GM19239 (cell line): ENCODE measurements around the gene ATXN1L.
"Not testable (repeated sequence)": the region's sequence is repeated elsewhere in the genome, so short reads cannot be mapped to it uniquely, and the experiment has no call there.

Experiments
- DNase-seq: peaks from one replicate; pipeline ENCODE4 v3.0.0; 2011; ENCODE audit warnings: low spot score; ENCODE audit not compliant: insufficient read length
- FAIRE-seq: peaks from 2 replicates; lab custom pipeline; 2011; peaks lifted over from hg19 to GRCh38; lab: Jason Lieb, UNC

ATXN1L gene

DNA sequence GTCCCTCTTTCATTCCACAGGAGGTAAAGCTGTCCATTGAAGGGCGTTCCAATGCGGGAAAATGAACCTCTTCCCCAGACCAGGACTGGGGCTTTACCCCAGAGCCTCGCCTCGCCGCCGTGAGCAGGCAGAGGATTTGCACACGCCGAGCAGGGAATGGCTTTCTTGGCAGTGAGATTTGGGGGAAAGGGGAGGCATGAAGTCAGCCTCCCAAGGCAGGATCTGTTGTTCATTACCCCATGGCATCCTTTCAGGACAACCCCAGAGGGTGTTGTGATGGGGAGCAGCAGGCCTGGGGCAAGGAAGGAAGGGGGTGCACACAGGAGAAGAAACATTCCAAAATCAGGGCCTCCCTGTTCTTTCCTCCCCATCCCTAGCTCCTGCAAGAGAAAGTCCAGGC, 6.0 kb downstream of the ATXN1L start:
- DNase-seq = no peak
- FAIRE-seq = no peak

DNA sequence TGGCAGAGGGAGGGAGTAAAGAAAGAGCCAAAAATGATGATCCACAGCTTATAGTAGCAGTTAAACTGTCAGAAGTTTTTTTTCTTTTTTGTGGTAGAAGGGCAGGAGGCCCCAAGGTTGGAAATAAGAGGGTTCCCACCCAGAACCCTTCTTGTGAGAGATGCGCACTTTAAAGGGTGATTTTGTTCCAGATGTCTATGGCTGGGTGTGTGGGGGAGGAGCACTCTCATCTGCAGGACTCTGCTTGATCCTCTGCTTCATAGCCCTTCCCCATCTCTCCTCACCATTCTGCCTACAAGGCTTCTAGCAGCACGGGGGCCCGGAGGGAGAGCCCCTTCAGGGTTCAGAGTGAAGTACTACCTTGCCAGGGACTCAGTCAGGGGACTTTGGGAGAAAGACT, 6.4 kb downstream of the ATXN1L start:
- DNase-seq (no peak), FAIRE-seq (no peak)

DNA sequence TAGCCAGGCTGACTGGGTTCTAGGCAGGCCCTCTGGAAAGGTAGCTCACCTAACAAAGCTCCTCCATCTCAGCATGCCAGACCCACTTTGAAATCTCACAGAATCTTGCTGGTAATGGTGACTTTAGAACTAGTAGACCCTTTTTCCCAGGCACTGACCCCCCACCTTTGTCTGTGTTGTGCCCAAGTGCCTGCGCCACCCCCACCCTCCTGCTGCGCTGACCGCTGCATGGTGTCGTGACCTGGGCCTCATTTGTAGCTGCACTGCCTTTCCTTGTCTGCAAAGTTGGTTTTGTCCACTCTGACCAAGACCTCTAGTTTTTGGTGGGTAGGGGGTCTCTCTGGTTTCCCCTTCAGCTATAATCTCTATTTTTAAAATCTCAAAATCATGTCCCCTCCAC, 6.8 kb downstream of the ATXN1L start:
- no peak for DNase-seq
- no peak for FAIRE-seq

DNA sequence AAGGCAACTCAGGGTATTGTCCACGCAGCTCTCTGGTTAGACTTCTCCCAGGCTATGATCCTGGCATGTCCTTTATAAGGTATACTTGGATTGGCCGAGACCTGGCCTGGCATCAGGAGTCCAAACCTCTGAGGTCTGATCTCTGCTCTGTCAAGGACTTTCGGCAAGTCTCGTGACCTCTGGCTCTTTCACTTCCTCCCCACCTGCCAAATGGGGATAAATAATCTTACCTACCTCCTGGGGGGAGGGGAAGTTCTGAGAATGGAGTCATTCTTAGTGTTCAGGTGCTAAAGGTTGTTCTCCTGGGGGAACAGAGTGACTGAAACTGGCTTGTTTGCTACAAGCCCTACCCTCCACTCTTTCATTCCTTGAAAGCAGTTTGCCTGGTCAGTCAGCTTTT, 7.6 kb downstream of the ATXN1L start:
- peak; percentile 85 for FAIRE-seq

DNA sequence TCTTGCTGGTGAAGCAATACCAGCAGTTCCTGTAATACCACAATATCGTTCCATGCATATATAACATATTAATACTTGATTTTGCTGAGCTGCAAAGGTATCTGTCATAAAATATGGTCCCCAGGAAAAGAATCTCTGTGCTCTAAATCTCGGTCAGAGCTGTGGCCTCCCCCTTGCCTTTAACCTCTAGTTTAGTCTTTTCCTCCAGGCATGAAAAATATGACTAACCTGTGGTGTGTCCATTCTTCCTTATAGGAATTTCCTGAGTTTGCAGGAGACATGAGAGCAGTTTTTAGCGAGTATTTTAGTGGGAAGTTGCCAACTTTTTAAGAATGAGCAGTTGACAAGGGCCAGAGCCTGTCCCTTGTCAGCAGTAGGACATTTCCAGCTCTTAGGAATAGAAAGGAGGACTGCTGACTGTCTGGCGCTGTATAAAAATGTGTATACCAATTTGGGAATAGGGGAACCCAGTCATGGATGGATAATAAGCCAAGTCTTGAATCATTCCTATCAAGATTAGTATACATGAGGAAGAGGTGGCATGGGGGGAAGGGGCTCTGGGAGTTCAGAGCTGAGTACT, 8.7 kb downstream of the ATXN1L start:
- DNase-seq (no peak), FAIRE-seq (no peak)

More for the DNA sequence above, 7.6 kb downstream of the ATXN1L start:
- DNase-seq = peak; percentile 80

DNA sequence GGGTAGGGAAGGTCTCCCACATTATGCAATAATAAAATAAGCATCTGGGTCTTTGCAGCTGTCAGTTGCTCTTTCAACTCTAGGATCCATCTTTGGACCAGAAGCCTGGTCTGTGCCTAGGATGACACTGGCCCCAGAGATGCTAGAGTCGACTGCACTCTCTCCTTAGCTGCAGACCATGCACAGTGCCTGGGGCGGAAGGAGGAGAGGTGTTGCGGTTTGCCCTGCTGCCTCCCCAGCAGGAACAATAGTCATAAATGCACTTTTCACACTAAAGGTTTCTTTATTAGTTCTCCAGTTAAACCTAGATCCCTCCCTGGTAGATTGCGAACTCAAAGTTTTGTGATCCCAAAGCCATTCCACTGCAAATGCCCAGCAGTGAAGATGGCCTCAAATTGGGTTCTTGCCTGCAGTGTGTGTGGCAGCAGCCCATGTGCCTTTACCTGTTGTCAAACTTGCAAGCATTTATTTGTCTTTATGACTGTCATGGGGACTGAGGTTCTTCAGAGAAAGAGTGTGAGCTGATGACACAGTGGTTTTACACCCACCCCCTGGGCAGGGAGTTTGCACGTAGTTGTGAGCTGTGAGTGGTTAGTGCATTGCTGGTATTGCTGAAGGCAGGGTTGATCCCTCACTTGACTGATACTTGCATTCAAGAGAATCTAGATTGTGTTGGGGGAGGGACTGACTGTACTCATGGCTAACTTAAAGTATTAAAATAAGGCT, 10.3 kb downstream of the ATXN1L start:
- DNase-seq = no peak

DNA sequence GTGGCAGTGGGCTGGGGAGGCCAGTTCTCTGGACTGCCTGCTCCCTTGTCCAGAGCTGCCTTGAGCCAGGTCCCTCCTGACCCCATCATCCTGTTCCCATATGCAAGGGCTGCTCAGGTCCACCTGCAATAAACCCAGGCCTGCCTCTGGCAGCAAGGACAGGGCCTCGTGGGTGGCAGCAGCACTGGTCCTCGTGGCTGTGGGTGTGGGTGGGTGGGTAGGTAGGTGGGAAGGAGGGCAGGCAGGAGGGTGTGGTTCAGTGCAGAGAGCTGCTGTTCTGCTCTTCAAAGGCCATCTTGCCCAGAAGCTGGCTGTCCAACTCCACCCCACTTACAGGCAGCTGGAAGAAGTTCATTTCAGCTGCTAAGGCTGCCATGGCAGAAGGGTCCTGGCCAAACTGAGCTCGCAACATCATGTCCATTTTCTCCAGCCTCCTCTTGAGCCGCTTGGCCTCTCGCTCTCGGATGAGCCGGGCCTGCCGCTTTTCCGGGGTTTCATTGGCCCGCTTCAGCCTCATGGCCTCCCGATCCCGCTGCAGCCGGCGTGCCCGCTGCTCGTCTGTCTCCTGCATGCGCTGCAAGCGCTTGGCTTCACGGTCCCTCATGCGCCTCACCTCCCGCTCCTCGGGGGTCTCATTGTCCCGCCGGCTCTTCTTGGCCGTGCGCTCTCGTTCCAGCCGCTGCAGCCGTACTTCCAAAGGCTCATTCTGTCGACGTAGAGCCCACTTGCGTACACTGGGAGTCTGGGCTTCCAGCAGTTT, 14.2 kb downstream of the ATXN1L start:
- DNase-seq (no peak), FAIRE-seq (no peak)

More for the DNA sequence above, 10.3 kb downstream of the ATXN1L start:
- FAIRE-seq = no peak

DNA sequence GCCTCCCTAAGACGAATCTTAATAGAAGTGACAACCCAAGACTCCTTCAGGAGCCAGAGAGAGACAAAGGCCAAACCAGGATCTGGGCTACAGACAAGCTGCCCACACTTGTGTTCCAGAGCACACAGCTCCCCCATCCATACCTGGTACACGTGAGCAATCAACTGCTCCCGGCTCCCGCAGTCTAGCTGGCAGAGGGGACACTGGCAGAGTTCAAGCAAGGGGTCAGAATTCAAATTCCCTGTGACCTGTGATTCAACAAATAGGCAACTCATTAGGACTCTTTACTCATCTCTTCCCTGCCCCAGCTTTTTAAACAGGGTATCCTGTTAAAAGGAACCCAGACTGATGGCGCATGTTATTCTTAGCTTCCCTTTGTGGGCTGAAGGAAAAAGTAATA, 18.2 kb downstream of the ATXN1L start:
- FAIRE-seq = no peak

DNA sequence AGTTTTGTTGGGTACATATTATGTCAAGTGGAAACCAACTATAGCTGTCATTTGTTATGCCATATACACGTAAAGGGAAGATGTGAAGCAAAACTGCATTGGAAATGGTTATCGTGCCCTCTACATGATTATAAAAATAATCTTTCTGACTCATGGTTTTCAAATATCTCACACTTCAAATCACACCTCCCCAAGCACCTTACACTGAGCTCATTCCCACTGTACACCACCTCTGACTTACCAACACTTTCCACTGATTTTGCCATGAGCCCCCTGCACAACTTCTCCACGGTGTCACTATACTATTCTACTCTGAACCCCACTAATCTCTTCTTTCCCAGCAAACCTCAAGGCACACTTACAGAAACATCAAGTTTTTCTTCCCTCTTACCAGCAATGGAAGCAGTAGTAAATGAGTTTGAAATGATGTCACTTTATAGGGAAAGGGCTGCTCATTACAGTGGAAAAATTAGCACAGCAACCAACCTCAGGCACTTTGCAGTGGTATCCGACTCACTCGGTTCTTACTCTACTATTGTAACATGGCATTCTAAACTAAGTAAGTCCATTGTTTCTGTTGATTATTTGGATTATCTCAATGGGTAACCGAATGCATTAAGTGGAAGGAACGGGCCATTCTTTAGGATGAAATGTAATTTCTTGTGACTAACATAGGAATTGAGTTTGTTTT, 19.5 kb downstream of the ATXN1L start:
- DNase-seq (no peak), FAIRE-seq (no peak)

More for the DNA sequence above, 18.2 kb downstream of the ATXN1L start:
- DNase-seq = no peak

DNA sequence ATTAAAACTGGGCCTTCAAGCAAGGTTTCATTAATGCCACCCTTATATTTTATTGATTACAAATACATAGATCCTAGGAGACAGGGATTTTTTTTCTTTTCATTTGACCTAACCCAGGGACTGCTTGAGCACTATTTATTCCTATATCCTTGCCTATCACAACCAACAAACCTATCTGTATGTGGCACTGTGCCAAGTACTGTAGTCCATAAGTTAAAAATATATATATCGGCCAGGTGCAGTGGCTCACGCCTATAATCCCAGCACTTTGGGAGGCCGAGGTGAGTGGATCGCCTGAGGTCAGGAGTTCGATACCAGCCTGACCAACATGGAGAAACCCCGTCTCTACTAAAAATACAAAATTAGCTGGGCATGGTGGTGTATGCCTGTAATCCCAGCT, 21.4 kb downstream of the ATXN1L start:
- FAIRE-seq, DNase-seq: not testable (repeated sequence)

DNA sequence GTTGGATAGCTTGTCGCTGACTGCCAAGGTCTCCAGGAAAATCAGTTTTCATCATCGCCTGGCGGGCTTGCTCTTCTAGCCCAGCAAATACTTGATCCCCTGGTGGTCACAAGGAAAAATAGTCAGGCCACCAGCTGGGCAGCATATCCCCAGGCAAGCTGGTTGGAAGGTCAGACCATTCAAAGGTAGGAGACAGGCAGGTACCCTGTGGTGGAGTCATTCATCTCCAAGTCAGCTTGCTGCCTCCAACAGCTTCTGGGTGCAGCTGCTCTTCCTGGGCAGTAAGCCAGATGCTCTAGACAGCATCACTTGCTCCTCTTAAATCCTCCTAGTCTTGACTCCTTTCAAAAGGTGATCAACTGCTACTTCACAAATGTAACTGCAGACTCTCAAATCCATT, 22.2 kb downstream of the ATXN1L start:
- FAIRE-seq (no peak), DNase-seq (no peak)

DNA sequence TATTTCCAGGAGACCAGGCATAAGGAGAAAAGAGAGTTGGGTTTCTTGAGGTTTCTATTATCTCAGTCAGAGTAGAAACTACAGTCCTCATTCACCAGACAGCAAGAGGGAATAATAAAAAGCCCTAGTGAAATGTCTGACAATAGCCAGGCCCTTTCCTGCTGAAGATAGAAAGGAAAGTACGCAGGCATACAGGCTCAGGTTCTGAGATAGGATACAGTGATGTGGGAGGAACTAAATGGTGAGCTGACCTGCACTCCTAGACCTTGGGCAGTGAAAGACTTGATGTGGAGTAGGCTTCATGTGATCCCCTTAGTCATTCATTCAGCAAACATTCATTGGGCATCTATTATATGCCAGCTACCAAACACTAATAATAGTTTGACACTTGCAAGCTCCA, 23.3 kb downstream of the ATXN1L start:
- no peak for FAIRE-seq

DNA sequence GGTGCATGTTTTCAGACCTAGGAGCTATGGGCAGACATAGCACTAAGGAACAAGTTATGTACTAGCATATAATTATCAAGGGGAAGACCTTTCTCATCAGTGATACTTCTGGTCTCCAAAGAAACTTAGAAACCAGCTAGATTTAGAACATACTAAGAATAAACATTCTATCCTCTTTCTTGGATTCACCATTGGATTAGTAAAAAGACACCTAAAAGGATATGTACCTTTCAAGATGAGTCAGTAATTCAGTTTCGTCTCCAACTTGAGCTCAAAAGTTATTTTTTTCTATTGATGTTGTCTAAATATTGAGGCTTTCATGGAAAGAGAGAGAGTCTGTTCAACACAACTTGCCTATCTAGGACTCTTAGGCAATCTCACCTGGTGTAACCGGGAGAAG, 25.0 kb downstream of the ATXN1L start:
- DNase-seq (no peak), FAIRE-seq (no peak)

More for the DNA sequence above, 23.3 kb downstream of the ATXN1L start:
- no peak for DNase-seq

DNA sequence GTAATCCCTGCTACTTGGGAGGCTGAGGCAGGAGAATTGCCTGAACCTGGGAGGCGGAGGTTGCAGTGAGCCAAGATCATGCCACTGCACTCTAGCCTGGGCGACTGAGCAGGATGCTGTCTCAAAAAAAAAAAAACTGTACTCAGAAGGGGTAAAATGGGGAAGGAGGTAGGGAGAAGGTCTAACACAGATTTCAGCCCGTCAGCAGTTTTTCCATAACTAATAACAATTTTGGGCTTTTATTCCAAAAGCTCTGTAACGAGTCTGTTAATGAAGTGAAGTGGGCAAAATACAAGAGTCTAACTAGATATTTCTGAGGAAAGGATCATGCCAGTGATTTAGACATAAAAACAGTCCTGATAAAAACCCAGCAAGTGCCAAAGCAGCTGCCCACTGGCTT, 27.4 kb downstream of the ATXN1L start:
- no peak for DNase-seq
- no peak for FAIRE-seq

DNA sequence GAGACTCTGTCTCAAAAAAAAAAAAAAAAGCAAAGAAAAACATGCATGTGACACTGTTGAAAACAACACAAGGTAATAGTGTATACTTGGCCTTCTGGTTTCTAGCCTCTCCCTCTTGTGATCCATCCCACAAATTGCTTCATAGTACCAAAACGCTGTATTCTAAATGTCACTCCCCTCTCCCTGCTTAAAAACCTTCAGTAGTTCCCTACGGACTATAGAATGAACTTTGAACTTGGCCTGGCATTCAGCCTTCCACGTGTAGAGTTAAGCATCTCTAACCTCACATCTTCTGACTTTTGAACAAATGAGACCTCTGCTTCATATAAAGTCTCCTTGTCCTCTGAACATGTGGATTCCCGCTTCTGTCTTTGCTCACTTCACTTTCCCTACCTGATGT, 33.1 kb downstream of the ATXN1L start:
- FAIRE-seq = no peak
- DNase-seq = no peak

DNA sequence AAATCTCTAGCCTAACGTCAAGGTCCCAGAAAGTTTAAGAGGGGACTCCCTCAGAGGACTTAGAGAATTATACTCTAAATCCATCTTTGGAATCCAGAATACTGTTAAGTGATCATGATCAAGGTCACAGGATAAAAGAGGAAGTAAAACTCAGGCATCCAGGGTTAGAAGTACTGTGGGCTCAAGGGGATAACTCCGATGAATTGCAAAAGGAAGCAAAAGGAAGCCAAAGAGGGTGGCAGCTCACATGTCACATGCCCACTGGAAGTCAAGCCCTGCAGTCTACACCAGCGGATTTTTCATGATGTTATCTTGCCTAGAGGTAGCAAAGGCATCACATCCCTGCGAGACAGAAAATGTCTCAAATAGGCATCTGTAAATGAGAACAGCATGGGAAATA, 34.4 kb downstream of the ATXN1L start:
- FAIRE-seq (no peak), DNase-seq (no peak)

DNA sequence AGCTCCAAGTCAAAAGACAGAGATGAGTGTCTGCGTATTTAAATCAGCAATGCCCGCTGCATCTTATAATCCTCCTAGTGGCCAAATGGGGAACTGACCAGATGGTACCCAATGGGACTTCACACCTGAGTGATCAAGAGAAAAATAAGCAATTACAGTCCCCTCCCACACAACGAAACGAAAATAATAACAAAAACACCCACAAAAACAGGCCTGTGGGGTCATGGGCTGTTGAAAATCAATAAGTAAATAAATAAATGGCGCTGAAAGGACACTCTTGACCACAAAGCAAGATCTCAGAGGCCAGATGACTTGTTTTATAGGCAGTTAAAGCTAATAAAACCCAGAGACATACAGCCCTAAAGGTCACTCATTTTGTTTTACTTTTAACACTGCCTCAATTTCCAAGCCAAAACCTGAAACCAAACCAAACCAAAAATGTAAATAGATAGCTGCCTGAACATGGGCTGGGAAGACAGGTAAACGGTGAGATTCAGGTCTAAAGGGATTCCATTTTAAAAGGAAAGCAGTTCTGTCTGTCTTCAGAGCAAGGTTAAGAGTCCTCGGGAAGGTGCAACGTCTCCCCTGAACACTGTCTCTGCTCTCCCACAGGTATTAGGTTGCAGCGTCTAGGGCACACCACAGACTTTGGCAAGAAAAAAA, 36.9 kb downstream of the ATXN1L start:
- DNase-seq (peak; percentile 76), FAIRE-seq (peak; percentile 91)

DNA sequence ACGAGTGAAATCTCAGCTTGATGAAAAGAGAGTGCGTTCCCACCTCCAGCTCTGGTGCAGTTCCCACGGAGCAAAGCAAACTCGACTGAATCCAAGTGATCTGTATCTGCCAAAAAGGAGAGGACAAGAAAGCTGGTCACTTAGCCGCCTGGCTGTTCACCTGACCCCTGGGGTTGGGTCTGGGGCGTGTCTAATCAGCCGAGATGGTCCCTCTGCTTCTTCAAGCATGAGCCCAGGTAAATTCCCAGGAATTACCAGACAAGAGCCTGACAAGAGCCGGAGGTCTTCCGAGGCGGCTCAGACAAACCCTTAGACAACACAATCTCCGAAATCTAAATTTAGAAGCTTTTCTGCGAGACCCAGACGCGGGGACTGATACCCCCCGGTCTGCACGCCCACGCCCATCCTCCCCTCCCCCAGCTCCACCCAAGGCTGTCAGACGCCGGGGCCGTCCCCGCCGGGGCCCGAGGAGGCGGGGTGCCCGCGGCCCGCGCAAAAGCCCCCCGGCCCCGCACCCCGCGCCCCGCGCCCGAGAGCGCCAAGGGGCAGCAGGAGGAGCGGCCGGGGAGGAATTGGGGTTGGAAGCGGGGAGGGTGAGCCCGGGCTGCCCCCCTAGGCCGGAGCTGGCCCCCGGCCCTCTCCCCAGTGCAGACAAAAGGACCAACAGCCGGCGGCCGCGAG, 37.5 kb downstream of the ATXN1L start:
- DNase-seq (no peak), FAIRE-seq (no peak)

DNA sequence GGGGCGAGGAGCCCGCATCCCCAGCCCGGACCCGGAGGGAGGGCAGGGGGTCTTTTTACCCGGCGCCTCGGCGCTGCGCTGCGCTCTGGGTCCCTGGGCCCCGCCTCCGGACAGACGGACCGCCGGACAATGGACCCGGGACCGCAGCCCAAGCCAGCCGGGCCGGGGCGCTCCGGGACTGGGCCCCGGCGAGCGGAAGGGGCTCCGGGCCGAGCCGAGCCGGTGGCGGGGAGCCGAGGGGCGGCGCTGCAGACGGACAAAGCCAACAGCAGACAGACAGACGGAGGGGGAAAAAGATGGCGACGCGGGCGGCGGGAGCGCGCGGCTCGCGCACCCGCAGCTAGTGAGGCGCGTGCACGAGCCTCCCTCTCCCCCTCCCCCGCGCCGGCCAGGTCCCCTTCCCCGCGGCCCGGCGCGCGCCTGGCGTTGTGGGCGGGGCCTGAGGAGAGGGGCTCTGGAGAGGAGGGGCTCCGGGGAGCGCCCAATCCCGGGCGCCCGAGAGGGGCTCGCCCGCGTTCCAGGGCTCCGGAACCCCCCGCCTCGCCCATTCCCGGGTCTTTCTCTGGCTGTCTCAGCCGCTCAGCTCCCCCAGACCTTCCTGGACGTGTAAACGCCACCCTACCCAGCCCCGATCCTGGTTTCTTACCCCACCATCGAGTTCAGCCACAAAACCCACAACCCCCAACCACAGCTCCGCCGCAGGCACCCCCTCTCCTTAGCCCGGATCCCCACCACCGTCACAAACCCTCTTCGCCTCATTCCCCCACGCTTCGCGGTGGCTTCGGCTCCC, 38.3 kb downstream of the ATXN1L start, which contains the start of gene ZNF821:
ZNF821 (minus strand) TSS at position 334 of the 790 bp plus-strand sequence. CDS start 4,236 bp downstream, outside the sequence.
- no peak for FAIRE-seq

More for the DNA sequence above, 38.3 kb downstream of the ATXN1L start, which contains the start of gene ZNF821:
- DNase-seq = peak; percentile 62
